Heart left ventricle (tissue), 16 donors: ENCODE results near the gene SLC26A4. TPM values are rescaled to one million over a fixed set of nuclear protein-coding genes. Genes with fewer than 3 reads are reported as not detected.

Experiments
- ATAC-seq, 4 donors: fragments of 200-7000 bp; cut with Tn5 transposase; one replicate each; pipeline ENCODE4 v1.9.1; 2020 to 2022; ENCODE audit warnings: moderate library complexity in 4 of 4, mild to moderate bottlenecking in 3 of 4, moderate number of reproducible peaks in 1 of 4
- DNase-seq, 5 donors: peaks; one replicate each; pipeline ENCODE4 v3.0.0-alpha.2; 2020
- H3K27ac ChIP-seq, 12 donors: fragments of 200-600 bp; sonication (generic) in 4 of 12; one replicate each; pipeline versions ENCODE4 v1.5.0 to v1.8.0; 2016 to 2022; ENCODE audit warnings: mild to moderate bottlenecking in 2 of 12
- H3K27me3 ChIP-seq, 9 donors: fragments of 200-600 bp; sonication (generic) in 2 of 9; one replicate each; pipeline versions ENCODE4 v1.5.1 to v1.8.0; 2016 to 2022; ENCODE audit warnings: mild to moderate bottlenecking in 3 of 9
- H3K36me3 ChIP-seq, 9 donors: fragments of 200-600 bp; sonication (generic) in 2 of 9; one replicate each; pipeline versions ENCODE4 v1.5.0 to v1.8.0; 2018 to 2022; ENCODE audit warnings: mild to moderate bottlenecking in 2 of 9
- H3K4me1 ChIP-seq, 12 donors: fragments of 200-600 bp; sonication (generic) in 4 of 12; one replicate each; pipeline versions ENCODE4 v1.5.0 to v1.8.0; 2016 to 2022; ENCODE audit warnings: mild to moderate bottlenecking in 3 of 12
- H3K4me3 ChIP-seq, 12 donors: fragments of 200-600 bp; sonication (generic) in 4 of 12; one replicate each; pipeline versions ENCODE4 v1.5.0 to v1.8.0; 2017 to 2022; ENCODE audit warnings: mild to moderate bottlenecking in 9 of 12, moderate library complexity in 4 of 12
- H3K9me3 ChIP-seq, 12 donors: fragments of 200-600 bp; sonication (generic) in 4 of 12; one replicate each; pipeline versions ENCODE4 v1.5.0 to v1.8.0; 2016 to 2022; ENCODE audit warnings: mild to moderate bottlenecking in 1 of 12
- POLR2A ChIP-seq, 2 donors: fragments of 450-650 bp; IDR thresholded peaks; one replicate each; pipeline ENCODE4 v1.6.1; 2017; ENCODE audit warnings: antibody characterized with exemption in 2 of 2, mild to moderate bottlenecking in 2 of 2, moderate library complexity in 2 of 2
- WGBS, 4 donors: extraction: QIAGEN DNeasy Blood & Tissue Kit in 2 of 4; methylation state at CpG; one replicate each; pipeline versions ENCODE4 v1.1.5 to v1.1.7; 2013 to 2018; 5-methylcytosine and 5-hydroxymethylcytosine counted together
- intact Hi-C, 10 donors: fragments of 100-400 bp; cut with DNase I; formaldehyde crosslinking; loops; one replicate each; pipeline versions ENCODE4 v1.11.1 to v1.14.2; 2022
- long read RNA-seq, 3 donors: library from polyadenylated mRNA; unstranded; transcript quantifications; one replicate each; pipeline ENCODE4 v2.0.0, GENCODE V29; 2020 to 2021
- polyA plus RNA-seq, 2 donors: library from polyadenylated mRNA; stranded (reverse); fragments of 200-250 nt; gene quantifications; one replicate each; pipeline ENCODE4 v1.2.3, GENCODE V29; 2013
- total RNA-seq, 9 donors: library from RNA; depleted of rRNA in 2 of 9; stranded (reverse); fragments of >200 nt in 2 of 9; fragmentation: NEBNext Ultra II Directional in 3 of 9; extraction: Animal tissue kit (Norgen Biotek cat#: 25700) in 3 of 9; gene quantifications; one replicate each; pipeline versions ENCODE4 v1.1.0 to v1.2.4, GENCODE V29; 2016 to 2023
- TF ChIP-seq, protein P1 (sequence below), 12 donors: fragments of 200-600 bp; sonication (generic) in 4 of 12; IDR thresholded peaks; one replicate each; pipeline versions ENCODE4 v1.5.0 to v1.8.0; 2018 to 2022; ENCODE audit warnings: antibody characterized with exemption in 12 of 12, mild to moderate bottlenecking in 5 of 12
- donor health status: ischemic (EF 13 %, LVEDD 7.1; RV severe dilation, severe dysfunction).
- donor health status: healthy with polysubstance abuse.
- donor health status: DM: no; HTN: yes; CAD: no.
- donor health status: DM: no; HTN: no; CAD: no.
- donor health status: ischemic (EF 25% LVEDD 6.9; RV normal size, moderate dysfunction).
- donor health status: ischemic (EF 25% LVEDD 5.7; RV mildly dilated, moderate dysfunction).
- donor health status: healthy.
- donor health status: DM: yes; HTN: yes; CAD: no.
- donor health status: ischemic (EF 35%, LVEDD 5.7; RV mildly dilated, moderate dysfunction).
- donor health status: nonischemic (EF 11% LVEDD 7.7; RV severe dilation, severe dysfunction).
- donor health status: DM: yes; HTN: yes; CAD: no.
- donor health status: PGD.
- donor health status: ischemic (EF 29% LVEDD 5.4; RV normal size, mild dysfunction).
- donor health status: nonischemic (EF 23%, LVEDD 6.1; RV moderate dilation, normal function).

Gene SLC26A4
- total RNA-seq = 1 to 10 TPM in 3 of 9 donors, under 1 TPM in 6; 0.19 to 1.8 (median 0.45) TPM
- under 1 TPM; 0.21 to 0.30 TPM for polyA plus RNA-seq
- long read RNA-seq, donor 1, partial matches to known transcripts = 1 of 2 reads
- long read RNA-seq, donor 1, other reads (novel, unspliced or antisense) = 1 of 2 reads
- long read RNA-seq, donor 2 = 0 reads
- long read RNA-seq, donor 3 = 0 reads

DNA sequence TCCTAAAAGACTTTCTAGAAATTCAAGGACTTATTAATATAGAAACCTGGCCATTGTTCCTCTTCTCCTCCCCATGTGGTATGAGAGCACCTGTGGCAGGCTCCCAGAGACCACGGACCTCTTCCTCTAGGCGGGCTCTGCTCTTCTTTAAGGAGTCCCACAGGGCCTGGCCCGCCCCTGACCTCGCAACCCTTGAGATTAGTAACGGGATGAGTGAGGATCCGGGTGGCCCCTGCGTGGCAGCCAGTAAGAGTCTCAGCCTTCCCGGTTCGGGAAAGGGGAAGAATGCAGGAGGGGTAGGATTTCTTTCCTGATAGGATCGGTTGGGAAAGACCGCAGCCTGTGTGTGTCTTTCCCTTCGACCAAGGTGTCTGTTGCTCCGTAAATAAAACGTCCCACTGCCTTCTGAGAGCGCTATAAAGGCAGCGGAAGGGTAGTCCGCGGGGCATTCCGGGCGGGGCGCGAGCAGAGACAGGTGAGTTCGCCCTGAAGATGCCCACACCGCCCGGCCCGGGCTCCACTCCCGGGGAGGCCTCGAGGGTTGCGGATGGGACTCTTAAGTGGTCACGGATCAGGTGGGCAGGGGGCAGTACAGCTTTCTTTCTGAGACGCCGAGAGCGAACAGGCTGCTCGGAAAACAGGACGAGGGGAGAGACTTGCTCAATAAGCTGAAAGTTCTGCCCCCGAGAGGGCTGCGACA, at the start of gene SLC26A4:
TSS of gene SLC26A4 (plus strand) at position 448 of the 700 bp plus-strand sequence. CDS start 814 bp downstream, outside the sequence.
- 7 to 12% (median 11%) methylated on average over 37 of the region's 37 CpGs for WGBS, 4 donors
- Histone ChIP-seq H3K27ac (no peak within 1 kb of the TSS), H3K9me3 (no peaks in the 10 kb centered on the region), H3K27me3 (peaks cover 0 to 34% (median 13%) of the 10 kb centered on the region in 9 donors), H3K36me3 (no peaks in the 10 kb centered on the region), H3K4me1 (peaks cover 0 to 21% (median 12%) of the 10 kb centered on the region in 12 donors), H3K4me3 (peak within 1 kb of the TSS; percentile 31 to 65 (median 54))
- ATAC-seq = peak in 2 of 4 donors; percentile 27 to 33
- intact Hi-C loops = no loop called here
- TF ChIP-seq, protein P1, sequence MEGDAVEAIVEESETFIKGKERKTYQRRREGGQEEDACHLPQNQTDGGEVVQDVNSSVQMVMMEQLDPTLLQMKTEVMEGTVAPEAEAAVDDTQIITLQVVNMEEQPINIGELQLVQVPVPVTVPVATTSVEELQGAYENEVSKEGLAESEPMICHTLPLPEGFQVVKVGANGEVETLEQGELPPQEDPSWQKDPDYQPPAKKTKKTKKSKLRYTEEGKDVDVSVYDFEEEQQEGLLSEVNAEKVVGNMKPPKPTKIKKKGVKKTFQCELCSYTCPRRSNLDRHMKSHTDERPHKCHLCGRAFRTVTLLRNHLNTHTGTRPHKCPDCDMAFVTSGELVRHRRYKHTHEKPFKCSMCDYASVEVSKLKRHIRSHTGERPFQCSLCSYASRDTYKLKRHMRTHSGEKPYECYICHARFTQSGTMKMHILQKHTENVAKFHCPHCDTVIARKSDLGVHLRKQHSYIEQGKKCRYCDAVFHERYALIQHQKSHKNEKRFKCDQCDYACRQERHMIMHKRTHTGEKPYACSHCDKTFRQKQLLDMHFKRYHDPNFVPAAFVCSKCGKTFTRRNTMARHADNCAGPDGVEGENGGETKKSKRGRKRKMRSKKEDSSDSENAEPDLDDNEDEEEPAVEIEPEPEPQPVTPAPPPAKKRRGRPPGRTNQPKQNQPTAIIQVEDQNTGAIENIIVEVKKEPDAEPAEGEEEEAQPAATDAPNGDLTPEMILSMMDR (IDR thresholded peaks at IDR 0.05) = no peak
- TF ChIP-seq POLR2A (IDR thresholded peaks at IDR 0.05) = no peak
- no peak for DNase-seq

DNA sequence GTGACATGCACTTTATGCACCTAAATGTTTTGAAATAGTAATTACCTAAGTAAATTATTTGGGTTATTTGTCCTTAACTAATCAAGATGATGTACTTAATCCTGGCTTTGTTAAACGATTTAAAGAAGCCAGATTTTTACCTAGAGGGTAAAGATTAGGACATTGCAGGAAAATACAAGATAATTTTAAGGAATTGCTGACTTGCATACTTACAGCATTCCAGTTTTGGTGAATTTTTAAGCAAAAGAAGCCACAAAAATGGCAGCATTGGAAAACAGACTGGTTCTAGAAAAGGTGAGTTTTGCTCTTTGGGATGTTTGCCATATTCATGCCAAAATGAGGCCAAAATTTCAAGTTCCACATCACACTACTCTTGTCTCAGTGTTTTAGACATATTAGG, 47.2 kb upstream of the SLC26A4 start:
- DNase-seq (no peak), ATAC-seq (no peak)
- Histone ChIP-seq H3K36me3 (peaks cover 0 to 65% (median 53%) of the 10 kb centered on the region in 9 donors), H3K9me3 (no peaks in the 10 kb centered on the region), H3K27me3 (no peaks in the 10 kb centered on the region), H3K27ac (no peak overlapping the region), H3K4me1 (peaks cover 0 to 34% (median 19%) of the 10 kb centered on the region in 12 donors), H3K4me3 (no peak overlapping the region)
- intact Hi-C loops = no loop called here
- 85 to 96% (median 92%) methylated on average over 1 of the region's 1 CpG for WGBS, 4 donors
- TF ChIP-seq POLR2A (IDR thresholded peaks at IDR 0.05) = no peak
- TF ChIP-seq, protein P1 (IDR thresholded peaks at IDR 0.05) = no peak

DNA sequence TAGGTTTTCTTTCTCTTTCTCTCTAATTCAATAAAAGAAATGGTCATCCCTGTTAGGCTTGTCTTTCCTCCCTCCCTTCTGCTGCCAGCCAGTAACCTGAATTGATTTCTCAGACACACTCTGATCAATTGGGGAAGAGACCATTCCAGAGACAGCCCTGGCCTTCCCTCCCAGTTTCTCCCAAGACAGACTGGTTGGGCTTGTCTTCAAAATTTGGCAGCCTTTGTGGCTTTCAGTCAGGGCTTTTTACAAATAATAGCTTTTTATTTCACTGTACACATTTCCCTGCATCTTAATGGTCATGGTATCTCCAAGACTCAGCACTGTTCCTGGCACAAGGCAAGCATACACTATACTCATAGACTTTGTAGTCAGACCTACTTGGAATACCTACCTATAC, 46.7 kb upstream of the SLC26A4 start:
- intact Hi-C loops = no loop called here
- H3K9me3 ChIP-seq = no peaks in the 10 kb centered on the region
- TF ChIP-seq POLR2A (IDR thresholded peaks at IDR 0.05) = no peak
- H3K4me1 ChIP-seq = peaks cover 0 to 30% (median 18%) of the 10 kb centered on the region in 12 donors
- H3K27ac ChIP-seq = no peak overlapping the region
- ATAC-seq (no peak), DNase-seq (no peak)
- no peaks in the 10 kb centered on the region for H3K27me3 ChIP-seq
- no peak overlapping the region for H3K4me3 ChIP-seq
- peaks cover 0 to 67% (median 58%) of the 10 kb centered on the region in 9 donors for H3K36me3 ChIP-seq

DNA sequence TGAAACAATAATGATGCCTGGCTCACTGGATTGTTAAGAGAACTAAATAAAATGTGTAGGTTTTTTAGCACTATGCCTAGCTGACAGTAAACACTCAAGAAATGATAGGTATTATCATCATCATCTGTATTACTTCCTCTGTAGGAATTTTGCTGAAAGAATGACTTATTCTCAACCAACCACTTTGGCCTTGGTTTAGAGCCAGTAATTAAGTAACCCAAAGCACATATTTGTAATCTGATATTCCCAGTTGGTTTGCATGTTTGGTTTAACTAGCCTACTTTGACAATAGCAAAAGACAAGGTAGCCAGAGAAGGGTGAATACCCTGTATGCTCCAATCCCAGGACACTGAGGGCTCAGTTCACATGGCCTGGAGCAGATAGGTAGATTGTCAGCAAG, 46.2 kb upstream of the SLC26A4 start:
- intact Hi-C loops = no loop called here
- ATAC-seq = no peak
- H3K36me3 ChIP-seq = peaks cover 0 to 72% (median 57%) of the 10 kb centered on the region in 9 donors

More for the DNA sequence above, 46.2 kb upstream of the SLC26A4 start:
- no peak for TF ChIP-seq POLR2A (IDR thresholded peaks at IDR 0.05)
- TF ChIP-seq, protein P1 (IDR thresholded peaks at IDR 0.05) = no peak
- Histone ChIP-seq H3K27ac (no peak overlapping the region), H3K9me3 (no peaks in the 10 kb centered on the region), H3K4me3 (no peak overlapping the region), H3K27me3 (no peaks in the 10 kb centered on the region), H3K4me1 (peaks cover 0 to 26% (median 14%) of the 10 kb centered on the region in 12 donors)
- no peak for DNase-seq
